ENCODE data around the gene MS4A6A.

- TF ChIP-seq POLR2AphosphoS5 (IDR thresholded peaks at IDR 0.05) (no peak), POLR2A (IDR thresholded peaks at IDR 0.05) (no peak)
Observed at GRCh38 chr11:60128376-60128775, 54.5 kb downstream of the MS4A6A start.

Data from sigmoid colon (tissue), 4 donors.